HFF-Myc (cell line): ENCODE data around the gene ANKRD53.

ENCODE experiments used
- DNase-seq: peaks from one replicate; pipeline ENCODE4 v3.0.0-alpha.2; 2011; ENCODE audit warnings: low read depth; ENCODE audit errors: extremely low read depth
- H3K4me3 ChIP-seq: replicated peaks from 2 replicates; pipeline ENCODE4 v1.5.1; 2011; ENCODE audit warnings: low read depth, mild to moderate bottlenecking, control low read depth, low read length
- TF ChIP-seq, protein P1 (sequence below): IDR thresholded peaks from 2 replicates; pipeline ENCODE4 v1.5.1; 2012; ENCODE audit warnings: mild to moderate bottlenecking, low read depth, low read length, control low read depth; ENCODE audit errors: missing control alignments

ANKRD53 gene

DNA sequence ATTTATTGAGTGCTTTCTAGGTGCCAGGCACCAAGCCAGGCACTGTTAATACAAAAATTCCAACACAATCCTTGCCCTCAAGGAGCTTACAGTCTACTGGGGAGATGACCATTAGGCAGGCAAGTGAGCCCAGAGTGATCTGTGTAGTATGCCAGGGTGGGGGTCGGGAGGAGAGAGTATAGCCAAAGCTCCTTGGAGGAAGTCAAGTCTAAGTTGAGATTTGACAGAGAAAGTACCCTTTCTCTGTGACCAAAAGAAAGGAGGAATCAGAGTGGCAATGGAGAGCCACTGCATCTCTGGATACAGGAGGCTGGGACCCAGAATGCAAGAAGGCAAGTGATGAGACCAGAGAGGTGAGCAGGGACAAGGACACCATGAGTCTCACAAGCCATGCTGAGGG is 7.5 kb downstream of the ANKRD53 start:
- DNase-seq = no peak
- TF ChIP-seq, protein P1, sequence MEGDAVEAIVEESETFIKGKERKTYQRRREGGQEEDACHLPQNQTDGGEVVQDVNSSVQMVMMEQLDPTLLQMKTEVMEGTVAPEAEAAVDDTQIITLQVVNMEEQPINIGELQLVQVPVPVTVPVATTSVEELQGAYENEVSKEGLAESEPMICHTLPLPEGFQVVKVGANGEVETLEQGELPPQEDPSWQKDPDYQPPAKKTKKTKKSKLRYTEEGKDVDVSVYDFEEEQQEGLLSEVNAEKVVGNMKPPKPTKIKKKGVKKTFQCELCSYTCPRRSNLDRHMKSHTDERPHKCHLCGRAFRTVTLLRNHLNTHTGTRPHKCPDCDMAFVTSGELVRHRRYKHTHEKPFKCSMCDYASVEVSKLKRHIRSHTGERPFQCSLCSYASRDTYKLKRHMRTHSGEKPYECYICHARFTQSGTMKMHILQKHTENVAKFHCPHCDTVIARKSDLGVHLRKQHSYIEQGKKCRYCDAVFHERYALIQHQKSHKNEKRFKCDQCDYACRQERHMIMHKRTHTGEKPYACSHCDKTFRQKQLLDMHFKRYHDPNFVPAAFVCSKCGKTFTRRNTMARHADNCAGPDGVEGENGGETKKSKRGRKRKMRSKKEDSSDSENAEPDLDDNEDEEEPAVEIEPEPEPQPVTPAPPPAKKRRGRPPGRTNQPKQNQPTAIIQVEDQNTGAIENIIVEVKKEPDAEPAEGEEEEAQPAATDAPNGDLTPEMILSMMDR = no peak
- H3K4me3 ChIP-seq = no peak overlapping the region

DNA sequence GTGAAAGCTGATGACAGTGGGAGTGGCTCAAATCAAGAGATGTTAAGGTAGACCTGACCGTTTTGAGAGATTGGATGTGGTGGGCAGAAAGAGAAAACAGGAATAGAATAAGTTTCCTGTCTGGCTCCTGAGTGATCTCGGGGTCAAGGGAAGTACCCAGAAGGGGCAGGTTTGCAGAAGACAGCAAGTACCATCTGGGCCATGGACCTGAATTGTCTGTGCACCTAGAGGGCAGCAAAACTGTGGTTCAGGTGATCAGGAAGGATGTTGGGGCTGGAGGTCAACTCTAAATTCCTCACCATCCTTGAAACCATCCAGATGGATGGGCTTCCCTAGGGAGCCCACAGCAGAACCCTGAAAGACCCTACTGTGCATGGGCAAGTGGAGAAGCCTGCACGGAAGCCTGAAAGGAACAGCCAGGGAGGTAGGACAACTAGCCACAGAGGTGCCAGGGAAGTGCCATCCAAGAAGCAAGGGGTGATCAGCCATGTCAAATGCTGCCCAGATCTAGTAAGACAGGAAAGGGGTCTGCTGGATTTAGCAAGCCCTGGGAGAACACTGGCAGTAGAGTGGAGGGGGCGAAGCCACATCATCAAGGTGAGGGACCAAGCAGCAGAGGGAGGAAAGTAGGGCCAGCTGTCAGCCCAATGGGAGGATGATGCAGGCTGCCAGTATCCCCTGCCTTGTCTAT is 8.2 kb downstream of the ANKRD53 start:
- no peak overlapping the region for H3K4me3 ChIP-seq
- DNase-seq = no peak
- TF ChIP-seq, protein P1 = no peak

DNA sequence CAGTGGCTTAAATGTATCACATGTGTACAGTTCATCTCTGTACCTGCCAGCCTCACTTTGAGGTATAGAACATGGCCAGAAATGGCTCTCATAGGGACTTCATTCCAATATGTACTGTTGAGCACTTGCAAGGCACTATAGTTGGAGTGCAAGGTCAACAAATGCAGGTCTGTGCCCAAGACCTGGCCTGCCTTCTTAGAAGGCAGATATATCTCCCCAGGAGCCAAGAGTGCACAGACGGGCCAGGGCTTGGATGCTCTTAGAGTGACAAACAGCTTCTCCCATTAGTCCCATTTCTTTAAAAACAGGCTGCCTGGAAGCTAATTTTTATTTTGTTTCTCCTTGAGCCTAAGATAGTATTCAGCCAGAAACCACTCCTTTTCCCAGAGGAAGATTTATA is 9.0 kb downstream of the ANKRD53 start:
- TF ChIP-seq, protein P1 = no peak
- H3K4me3 ChIP-seq = no peak overlapping the region
- DNase-seq = no peak

DNA sequence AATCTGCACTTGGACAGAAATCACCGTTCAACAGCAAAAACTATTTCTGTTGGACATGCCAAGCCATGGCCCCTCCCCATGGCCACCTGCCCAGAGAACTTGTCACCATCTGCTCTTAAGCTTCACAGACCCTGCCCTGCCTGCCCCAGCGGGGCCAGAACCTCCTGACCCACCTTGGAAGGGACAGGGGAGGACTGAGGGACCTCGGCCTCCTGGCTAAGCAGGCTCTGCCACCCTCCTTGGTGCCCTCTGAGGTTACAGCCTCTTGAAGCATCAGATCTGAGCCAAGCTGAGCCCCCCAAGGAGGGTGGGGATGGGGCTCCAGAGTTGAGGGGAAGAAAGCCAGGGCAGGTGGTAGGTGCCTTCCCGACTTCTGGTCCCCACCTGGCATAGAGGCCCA is 9.7 kb downstream of the ANKRD53 start:
- no peak overlapping the region for H3K4me3 ChIP-seq
- TF ChIP-seq, protein P1 = no peak
- DNase-seq = no peak

DNA sequence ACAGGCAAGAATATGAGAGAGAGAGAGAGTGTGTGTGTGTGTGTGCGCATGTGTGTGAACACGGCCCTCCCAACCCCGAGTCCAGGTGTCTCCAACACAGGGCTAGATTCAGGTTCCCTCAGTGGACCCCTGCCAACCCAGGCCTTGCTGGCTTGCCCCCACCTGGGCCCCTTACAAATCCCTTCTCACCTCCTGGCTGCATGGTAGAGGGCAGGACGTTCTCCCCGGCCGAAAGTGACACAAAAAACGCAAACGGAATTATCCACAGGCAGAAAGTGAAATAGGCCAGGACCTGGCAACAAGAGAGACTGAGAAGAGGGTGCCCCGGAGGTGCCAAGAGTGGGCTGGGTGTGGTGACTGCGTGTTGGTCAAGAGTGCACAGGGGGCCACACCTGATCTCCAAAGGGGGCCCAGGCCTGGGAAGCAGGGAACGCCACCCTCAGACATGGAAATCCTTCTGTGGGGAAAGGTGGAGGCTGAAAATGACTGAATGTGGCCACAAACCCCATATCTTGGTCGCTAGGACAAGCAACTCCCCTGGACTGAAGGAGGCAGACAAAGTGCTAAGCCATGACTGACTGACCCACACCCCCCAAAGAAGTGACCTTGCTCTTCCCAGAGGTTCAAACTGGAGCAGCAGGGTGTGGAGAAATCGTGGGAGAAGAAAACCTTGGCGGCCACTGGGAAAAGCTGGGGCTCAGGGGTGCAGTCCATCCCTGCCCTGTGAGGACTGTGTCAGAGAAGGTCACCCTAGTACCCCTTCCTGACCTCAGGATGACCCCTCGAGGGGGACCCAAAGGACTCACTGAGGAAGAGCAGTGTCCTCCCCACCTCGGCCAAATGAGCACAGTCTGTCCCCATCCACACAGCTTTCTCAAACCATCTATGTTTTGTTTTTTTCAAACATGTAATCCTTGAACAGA is 10.6 kb downstream of the ANKRD53 start:
- DNase-seq = no peak
- TF ChIP-seq, protein P1 = no peak
- H3K4me3 ChIP-seq = no peak overlapping the region

DNA sequence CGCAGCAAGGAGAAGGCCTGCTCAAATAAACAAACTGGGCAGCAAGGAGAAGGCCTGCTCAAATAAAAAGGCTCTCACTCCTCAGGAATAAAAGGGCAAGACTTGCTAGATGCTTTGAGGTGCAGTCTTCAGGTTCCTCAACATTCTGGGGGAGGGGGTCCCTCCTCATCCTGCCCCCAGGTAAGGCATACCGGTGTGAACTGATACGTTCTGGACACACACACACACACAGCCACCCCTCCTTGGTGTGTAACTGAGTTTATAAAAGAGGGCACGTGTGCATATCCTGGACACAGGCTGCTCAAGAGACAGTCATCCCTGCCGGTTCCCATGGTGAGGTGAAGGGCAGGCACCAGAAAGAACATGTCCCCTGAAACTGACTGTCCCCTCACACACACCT is 11.8 kb downstream of the ANKRD53 start:
- no peak overlapping the region for H3K4me3 ChIP-seq
- no peak for DNase-seq
- TF ChIP-seq, protein P1 = no peak
